ENCODE results near the gene DYNC2LI1. TPM values are rescaled to one million over a fixed set of nuclear protein-coding genes. Genes with fewer than 3 reads are reported as not detected.
A peak's percentile ranks its signal among the peaks of the same experiment; 100 is the strongest.

Gene DYNC2LI1
- polyA plus RNA-seq, 3 donors = 49.2 to 96.6 (median 82.6) TPM

DNA sequence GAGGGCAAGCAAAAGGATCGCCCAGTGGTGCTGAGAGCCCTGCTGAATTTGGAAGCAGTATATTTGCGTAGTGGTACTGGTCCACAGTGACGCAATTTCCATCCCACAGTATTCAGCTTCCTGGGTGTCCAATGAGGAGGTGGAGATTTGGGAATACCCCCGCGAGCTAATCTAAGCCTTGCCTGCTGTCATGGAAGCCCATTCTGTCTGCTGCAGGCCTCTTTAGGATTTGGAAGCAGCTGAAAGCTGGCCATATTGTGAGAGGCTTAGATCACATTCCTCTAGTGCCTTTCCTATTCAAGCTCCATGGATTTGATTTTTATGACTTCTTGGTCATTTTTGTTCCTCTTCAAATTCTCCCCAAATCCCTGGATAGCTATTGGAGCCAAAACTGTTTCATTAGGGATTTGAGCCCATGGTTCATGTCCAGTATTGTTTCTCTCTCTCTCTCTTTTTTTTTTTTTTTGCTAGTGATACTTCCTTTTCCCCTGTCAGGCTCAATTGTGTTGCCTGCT lies 22.3 kb upstream of the DYNC2LI1 start:
- DNase-seq = no peak

DNA sequence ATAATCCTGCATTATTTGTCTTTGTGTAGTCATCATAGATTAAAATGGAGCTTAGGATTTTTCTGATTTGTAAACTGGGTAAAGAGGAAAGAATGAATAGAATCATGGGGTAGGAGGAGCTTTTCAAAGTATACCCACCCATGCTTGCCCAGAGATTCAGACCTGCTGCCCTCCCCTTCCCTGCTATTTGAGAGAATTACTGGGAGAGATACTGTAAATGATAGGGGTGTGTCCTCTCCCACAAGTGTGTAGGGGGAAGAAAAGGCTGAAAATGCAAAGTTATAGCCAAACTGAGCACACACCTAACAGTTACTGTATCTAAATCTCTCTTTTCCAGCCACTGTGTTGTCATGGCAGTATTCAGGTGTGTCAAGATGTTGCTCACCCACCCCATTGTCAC lies 21.5 kb upstream of the DYNC2LI1 start:
- no peak for DNase-seq

DNA sequence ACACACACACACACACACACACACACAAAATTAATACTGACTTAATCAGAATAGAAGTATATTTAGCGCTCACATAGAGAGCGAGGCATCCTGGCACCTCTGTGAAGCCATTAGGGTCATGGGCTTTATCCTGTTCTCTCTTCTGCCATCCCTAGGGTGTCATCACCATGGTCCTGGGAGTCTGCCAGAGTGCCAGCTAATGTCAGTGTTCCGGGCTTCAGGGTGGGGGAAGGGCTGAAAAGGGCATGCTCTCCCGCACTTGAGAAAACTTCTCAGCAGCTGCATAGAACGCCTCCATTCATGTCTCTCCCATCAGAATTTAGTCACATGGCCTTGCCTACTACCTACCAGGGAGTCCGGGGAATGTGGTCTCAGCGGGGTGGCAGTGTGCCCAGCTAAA lies 19.7 kb upstream of the DYNC2LI1 start:
- DNase-seq = no peak

DNA sequence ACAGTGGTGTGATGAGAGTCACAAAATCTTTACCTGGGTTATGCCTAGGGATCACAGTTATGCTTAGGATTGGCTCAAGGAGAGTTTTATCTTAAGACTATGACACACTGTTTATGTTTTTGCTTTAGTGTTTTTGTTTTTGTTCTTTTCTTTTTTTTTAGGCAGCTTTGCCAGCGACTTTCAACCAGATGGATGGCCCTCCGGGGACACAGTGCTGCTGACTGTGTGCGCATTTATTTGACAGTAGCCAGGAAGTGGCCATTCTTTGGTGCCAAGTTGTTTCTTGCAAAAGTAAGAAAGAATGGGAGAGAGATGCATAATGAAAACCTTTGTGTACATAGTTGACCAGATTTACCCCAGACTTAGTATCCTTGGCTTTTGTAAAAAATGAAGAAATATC lies 15.1 kb upstream of the DYNC2LI1 start:
- DNase-seq = peak; percentile 28

DNA sequence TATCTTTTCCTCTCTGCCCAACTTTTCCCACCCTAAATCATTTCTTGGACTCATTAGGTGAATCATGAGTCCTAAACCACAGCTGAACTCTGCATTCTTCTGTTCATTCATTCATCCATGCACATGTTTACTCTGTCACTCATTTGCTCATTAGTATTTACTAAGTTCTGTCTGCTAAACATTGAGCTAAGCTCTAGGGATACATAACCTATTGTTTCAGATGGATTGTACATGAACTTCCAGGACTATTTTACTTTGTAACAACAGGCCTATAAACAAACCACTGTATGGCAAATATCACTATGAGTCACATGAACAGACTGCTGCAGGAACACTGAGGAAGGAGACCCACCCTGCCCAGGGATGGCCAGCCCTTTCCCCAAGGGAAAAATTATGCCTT lies 14.6 kb upstream of the DYNC2LI1 start:
- DNase-seq = peak; percentile 47

DNA sequence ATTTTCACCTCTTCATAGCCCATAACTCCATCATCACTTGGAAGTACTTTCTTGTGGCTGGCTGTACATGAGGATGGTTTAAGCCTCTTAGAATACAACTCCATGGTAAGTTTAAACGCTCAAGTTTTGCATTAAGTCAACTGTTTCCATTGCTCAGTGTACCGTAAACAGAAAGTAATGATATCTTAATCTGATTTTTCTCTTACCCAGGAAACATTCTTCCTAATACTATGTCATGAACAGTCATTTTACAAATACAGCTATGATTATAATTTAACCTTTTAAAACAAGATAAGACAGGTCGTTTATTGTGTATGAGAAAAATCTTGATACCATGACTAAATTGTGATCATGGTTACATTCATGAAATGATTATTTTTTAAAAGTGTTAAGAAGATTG lies 11.6 kb upstream of the DYNC2LI1 start:
- DNase-seq = no peak

DNA sequence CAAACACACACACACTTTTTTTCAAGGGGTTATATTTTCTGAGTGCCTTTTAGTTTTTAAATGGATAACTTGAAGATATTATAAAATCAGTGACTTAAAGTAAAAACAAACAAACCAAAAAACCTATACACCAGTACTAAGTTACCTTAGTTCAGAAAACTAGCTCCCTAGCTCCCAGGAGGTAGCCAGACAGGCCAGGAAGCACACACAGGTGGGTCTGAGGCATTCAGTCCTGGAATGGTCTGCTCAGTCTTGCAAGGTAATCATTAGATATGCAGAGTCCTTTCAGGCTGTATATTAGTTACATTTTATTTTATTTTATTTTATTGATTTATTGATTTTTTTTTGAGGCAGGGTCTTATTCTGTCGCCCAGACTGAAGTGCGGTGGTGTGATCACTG lies 10.7 kb upstream of the DYNC2LI1 start:
- DNase-seq = peak; percentile 19

DNA sequence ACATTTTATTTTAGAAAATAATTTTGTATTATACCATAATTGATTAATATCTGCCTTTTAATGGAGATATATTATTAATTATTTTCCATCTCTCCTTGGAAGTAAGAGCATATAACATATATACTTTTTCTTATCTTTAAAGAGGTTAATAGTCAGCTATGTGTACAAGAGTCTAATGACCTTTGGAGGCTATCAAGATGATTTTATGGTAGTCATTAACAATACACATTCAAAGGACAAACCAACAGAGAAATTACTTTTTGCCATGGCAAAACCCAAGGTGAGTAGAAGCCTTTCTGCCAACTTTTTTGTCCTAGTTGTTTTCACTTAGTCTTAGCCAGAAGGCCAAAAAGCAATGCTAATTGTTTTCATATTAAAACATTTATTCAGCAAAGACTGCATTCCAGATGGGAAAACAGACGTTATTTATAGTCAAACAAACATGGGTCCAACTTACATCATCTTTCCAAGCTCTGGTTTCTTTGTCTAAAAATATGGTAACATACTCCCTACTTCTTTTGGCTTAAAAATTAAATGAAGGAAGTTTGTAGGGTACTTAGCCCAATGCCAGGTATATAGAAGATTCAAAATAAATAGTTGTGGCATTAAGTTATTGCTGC lies 9.6 kb upstream of the DYNC2LI1 start:
- no peak for DNase-seq

DNA sequence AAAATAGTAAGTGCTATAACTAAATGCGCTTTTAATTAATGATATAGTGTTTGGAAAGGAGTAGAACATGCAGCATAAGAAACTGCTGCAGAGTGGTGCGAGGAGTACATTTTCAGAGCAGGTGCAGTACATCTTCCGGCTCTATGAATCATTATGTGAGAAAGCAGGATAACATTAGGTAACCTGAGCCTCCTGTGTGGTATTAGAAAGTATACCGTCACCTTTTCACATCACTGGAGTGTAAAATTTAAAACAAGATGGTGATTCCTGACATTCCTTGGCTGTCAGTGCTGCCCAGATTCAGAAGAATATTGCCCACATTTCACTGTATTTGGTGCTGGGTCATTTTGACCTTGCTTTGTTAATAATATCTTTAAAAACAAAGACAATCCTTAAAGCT lies 7.8 kb upstream of the DYNC2LI1 start:
- peak; percentile 57 for DNase-seq

DNA sequence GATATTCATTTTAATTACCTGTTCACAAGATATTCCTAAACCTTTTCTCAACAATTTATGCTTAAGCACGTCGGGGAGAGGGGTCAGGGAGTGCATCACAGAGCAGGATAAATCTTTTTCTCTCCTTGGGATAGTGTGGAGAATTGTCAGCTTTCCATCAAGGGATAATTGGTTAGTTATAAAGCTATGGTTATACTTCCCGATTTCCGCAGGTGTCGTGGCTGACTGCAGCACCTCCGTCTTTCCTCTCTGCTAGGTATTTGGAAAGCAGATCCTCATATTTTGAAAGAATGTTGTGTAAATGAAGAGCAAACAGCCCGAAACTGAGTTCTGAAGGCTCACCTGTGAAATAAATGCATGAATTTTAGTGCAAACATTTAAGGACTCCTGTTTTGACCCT lies 778 bp downstream of the DYNC2LI1 start:
- no peak for DNase-seq

DNA sequence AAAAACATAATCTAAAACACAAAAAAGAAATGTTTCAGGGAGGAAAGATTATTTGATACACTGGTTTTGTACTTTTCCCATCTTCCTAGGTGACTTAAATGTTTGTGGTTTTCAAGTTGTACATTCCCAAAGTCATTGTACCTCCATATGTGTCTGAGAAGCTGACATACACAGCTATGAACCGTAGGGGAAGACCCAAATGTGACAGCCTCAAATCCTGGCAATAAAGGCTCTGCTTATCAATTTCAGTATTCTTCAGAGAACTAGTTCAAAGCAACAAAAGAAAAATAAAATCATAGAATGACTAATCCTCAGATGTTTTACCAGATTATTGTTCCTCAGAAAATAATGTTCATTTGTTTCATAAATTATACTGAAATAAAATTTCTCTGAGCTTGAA lies 2.5 kb downstream of the DYNC2LI1 start:
- no peak for DNase-seq

DNA sequence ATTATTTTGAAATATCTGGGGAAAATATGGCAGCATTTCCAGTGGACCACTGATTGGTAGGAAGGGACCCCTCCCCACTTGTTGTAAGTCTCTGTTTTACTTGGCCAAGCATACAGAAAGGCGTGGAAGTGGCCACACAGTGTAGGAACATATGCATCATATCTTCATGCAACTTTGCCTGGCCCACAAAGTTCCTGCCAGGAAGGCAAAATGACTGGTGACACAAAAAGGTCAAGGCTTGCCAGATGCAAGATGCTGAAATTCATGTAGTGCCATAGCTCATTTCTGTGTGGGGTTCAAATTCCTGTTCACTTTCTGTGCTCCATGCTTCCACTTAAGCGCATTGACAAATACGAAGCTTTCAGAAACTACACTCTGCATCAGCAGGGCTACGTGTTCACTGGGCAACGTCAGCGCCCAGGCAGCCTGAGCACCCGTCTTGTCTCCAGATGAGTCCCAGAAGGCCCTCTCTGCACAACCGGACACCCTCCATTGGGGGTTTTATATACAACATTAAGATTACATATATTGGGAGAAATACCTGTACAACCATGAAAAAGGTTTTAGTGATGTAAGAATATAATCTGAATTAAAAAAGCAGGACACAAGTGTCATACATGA lies 3.6 kb downstream of the DYNC2LI1 start:
- no peak for DNase-seq

DNA sequence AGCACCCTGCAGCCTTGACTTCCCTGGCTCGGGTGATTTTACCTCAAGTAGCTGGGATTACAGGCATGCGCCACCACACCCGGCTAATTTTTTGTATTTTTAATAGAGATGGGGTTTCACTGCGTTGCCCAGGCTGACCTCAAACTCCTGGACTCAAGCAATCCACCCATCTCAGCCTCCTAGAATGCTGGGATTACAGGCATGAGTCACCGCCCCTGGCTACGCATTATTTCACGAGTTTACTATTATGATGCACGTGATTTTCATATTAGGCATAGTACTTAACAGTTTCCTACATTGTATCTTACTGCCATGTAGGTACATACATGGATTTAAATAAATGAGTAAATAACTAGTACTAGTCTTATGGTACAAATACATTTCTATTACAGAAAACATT lies 4.4 kb downstream of the DYNC2LI1 start:
- no peak for DNase-seq

DNA sequence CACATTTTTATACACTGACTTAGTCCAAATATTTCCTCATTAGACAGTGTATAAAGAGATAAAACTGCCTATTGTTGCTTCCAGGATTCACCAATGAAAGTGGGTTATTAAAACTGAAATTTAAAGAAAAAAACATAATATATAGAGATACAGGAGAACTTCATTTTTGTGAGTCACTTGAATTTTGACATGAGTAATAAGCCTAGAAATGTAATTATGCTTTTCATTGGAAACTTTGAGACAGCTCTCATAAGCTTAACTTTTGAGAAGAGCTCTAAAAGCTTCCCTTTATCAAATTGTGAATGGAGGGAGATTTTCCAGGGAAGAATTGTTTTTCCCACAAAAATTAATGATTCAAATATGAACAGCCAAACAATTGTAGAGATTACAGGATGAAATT lies 14.1 kb downstream of the DYNC2LI1 start:
- no peak for DNase-seq

DNA sequence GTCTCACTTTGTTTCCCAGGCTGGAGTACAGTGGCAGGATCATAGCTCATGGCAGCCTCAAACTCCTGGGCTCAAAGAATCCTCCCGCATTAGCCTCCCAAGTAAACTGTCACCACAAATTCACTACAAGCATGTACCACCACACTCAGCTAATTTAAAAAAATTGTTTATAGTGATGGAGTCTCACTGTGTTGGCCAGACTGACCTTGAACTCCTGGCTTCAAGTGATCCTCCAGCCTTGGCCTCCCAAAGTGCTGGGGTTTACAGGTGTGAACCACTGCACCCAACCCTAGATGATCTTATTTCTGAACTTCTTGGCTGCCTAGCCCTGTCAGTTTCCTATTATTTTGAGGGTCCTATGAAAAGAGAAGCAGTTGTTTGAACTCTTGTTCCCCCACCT lies 14.8 kb downstream of the DYNC2LI1 start:
- DNase-seq = no peak

DNA sequence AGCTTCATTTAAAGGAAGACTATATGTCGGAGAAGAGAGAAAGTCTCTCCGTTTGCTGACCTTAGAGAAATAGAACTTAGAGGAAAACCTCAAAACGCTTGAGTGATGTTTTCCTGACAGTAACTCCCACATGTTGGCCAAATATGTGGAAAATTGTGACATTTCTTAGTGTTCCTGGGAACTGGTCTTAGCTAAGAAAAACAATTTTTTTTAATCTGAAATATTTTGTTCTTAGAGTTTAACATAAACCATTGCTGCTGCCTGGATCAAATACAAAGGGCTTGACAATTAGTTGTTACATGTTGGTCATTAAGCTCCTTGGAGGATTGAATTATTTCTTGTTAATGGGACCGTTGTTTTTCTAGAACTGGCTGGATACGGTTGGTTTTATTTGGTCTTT lies 16.3 kb downstream of the DYNC2LI1 start:
- DNase-seq = peak; percentile 28

DNA sequence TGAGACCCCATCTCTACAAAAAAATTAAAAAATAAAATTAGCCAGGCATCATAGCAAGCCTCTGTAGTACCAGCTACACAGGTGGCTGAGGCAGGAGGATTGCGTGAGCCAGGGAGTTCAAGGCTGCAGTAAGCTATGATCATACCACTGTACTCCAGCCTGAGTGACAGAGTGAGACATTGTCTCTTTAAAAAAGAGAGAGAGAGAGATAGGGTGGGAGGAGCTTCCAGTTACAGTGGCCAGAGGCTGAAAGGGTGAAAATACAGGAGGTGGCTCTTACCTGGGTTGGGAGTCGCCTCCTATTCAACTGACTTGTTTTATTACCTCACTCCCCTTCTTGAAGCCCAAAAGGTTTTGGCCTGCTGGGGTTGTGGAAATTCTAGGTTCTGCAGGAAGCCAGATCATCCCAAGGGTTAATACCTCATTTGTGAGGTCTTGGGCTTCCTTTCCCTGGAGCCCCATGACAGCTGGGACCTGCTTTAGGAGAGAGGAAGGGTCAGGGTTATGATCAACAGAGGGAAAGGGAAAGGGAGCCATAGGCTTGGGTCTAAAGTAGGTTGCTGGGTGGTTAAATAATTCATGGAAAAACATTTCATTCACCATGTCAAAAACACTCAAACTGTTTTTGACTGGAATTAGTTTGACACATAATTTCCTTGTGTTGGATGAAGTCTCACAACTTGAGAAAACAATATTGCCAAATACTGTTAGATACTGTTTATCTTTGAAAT lies 17.4 kb downstream of the DYNC2LI1 start:
- DNase-seq = no peak

DNA sequence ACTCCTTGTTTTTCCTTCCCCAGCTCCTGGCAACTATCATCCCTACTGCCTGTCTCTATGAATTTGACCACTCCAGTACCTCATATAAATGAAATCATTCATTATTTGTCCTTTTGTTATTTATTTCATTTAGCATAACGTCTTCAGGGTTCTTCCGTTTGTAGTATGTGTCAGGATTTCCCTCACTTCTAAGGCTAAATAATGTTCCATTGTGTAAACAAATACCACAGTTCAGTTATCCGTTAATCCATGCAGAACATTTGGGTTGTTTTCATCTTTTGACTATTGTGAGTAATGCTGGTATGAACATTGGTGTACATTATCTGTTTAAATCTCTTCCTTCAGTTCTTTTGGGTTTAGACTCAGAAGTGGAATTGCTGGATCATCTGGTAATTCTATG lies 18.8 kb downstream of the DYNC2LI1 start:
- peak; percentile 49 for DNase-seq

DNA sequence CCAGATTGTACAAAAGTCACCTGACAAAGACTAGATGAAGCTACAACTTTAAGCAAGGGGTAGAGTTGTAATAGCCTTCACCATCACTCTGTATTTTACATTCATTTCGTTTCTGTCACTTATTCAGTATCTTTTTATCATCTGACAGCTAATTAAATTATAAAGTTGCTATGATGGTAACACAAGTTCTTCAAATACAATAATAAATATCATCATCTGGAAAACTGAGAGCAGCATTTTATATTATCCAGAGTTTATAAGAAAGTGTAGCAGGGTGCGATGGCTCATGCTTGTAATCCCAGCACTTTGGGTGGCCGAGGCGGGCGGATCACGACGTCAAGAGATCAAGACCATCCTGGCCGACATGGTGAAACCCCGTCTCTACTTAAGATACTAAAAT lies 21.1 kb downstream of the DYNC2LI1 start:
- no peak for DNase-seq

DNA sequence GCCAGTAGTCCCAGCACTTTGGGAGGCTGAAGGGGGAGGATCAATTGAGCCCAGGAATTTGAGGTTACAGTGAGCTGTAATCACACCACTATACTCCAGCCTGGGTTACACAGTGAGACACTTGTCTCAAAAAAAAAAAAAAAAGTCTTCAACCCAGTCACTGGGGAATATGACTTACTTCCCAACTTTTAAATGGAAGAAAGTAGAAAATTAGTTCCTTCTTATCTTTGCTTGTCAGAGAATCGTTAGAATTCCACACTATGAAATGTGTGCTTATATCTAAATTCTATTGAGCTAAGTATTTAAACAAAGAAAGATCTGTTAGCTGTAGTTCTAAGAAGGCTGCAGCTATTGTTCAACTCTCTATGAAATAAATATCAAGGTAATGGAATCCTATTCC lies 22.4 kb downstream of the DYNC2LI1 start:
- DNase-seq = no peak

DNA sequence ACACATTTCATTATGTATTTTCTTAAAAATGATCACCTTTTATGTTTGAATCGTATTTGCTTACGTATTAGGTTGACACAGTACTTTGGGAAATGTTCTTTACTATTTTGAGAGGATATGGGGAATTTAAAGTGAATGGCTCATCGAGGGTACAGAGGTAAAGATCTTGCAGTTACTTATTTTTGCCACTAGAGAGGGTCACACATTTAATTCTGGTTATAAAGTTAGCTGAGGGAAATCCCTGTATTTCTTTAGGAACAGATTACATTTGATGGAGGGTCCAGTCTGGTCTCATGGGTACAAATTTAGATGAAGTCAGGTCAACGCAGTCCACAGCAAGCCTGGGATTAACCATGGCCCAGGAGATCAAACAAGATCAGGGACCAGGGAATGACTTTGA lies 24.5 kb downstream of the DYNC2LI1 start:
- no peak for DNase-seq

DNA sequence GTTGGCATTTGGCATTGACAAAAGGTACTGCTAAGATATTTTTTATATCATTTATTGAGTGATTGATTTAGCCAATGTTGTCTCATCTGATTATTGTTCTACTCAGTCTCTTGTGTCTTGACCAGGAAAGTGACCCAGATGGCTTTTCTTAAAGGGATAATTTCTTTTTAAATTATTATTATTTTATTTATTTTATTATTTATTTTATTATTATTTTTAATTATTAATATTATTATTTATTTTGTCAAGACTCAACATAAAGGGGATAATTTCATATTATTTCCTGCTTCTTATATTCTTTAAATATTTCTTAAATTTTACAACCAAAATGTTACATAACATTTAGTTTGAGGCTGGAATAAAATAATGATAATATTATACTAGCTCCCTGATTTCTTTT lies 27.1 kb downstream of the DYNC2LI1 start:
- no peak for DNase-seq

DNA sequence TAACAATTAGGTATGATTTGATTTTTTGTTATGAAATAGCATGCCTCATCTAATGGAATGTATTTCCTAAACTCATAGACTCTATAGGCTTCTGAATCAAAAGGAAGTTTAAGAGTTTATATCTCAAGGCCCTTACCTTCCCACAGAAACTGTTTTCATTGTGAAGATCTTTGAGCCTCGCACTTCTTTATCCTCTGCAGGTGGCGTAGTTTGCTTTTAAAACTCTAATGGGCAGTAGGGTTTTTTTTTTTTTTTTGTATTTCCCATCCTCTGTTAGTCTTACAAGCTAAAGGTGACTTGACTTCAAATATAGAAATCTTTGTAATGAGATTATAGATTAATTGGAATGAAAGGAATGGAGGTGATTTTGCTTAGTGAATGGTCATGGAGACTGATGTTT lies 28.3 kb downstream of the DYNC2LI1 start:
- DNase-seq = no peak

Measured in renal pelvis (tissue), 4 donors.